GM18909 (cell line): Measurements from ENCODE around the gene KLRC1.
"Not testable (repeated sequence)": the region's sequence is repeated elsewhere in the genome, so short reads cannot be mapped to it uniquely, and the experiment has no call there.

Experiments used
- ATAC-seq: cut with Tn5 transposase; IDR thresholded peaks from one replicate; pipeline ENCODE4 v1.9.1; 2021; ENCODE audit warnings: mild to moderate bottlenecking; ENCODE audit not compliant: unreplicated experiment, poor library complexity

Gene KLRC1

GRCh38 chr12:10453156-10453555, at the start of gene KLRC1:
KLRC1 (minus strand) TSS chr12:10453377; CDS start chr12:10451156, 2,221 bp downstream.
- ATAC-seq: no peak

GRCh38 chr12:10501030-10501429, 47.9 kb upstream of the KLRC1 start:
- ATAC-seq: no peak

- no peak for ATAC-seq
These were observed 44.9 kb upstream of the KLRC1 start for GRCh38 chr12:10498042-10498441.

GRCh38 chr12:10497602-10498001, 44.4 kb upstream of the KLRC1 start:
- ATAC-seq: no peak

- no peak for ATAC-seq
These were observed 38.6 kb upstream of the KLRC1 start for GRCh38 chr12:10491766-10492165.

- ATAC-seq: not testable (repeated sequence)
These were observed 34.2 kb upstream of the KLRC1 start for GRCh38 chr12:10487328-10487727.

- not testable (repeated sequence) for ATAC-seq
These were observed 28.7 kb upstream of the KLRC1 start for GRCh38 chr12:10481901-10482300.

GRCh38 chr12:10472808-10473207, 19.6 kb upstream of the KLRC1 start:
- not testable (repeated sequence) for ATAC-seq

GRCh38 chr12:10469701-10470100, 16.5 kb upstream of the KLRC1 start:
- no peak for ATAC-seq

- ATAC-seq: no peak
These were observed 13.1 kb upstream of the KLRC1 start for GRCh38 chr12:10466311-10466710.

GRCh38 chr12:10457760-10458159, 4.6 kb upstream of the KLRC1 start:
- ATAC-seq: no peak

GRCh38 chr12:10456856-10457255, 3.7 kb upstream of the KLRC1 start:
- no peak for ATAC-seq

- ATAC-seq: no peak
These were observed 2.6 kb upstream of the KLRC1 start for GRCh38 chr12:10455766-10456165.

GRCh38 chr12:10454531-10454930, 1.4 kb upstream of the KLRC1 start:
- ATAC-seq: no peak

GRCh38 chr12:10448236-10448635, 4.9 kb downstream of the KLRC1 start:
- no peak for ATAC-seq

- ATAC-seq: not testable (repeated sequence)
These were observed 7.1 kb downstream of the KLRC1 start for GRCh38 chr12:10446052-10446451.

GRCh38 chr12:10441144-10441543, 12.0 kb downstream of the KLRC1 start:
- not testable (repeated sequence) for ATAC-seq

- not testable (repeated sequence) for ATAC-seq
These were observed 13.4 kb downstream of the KLRC1 start for GRCh38 chr12:10439608-10440274.

GRCh38 chr12:10437601-10438000, 15.6 kb downstream of the KLRC1 start:
- not testable (repeated sequence) for ATAC-seq

GRCh38 chr12:10435816-10436215, 17.4 kb downstream of the KLRC1 start, which contains the start of gene KLRC2:
KLRC2 (minus strand) TSS chr12:10436010; CDS start chr12:10435986, 24 bp downstream.
- not testable (repeated sequence) for ATAC-seq

- not testable (repeated sequence) for ATAC-seq
These were observed 22.6 kb downstream of the KLRC1 start for GRCh38 chr12:10430623-10431022.

GRCh38 chr12:10425938-10426337, 27.2 kb downstream of the KLRC1 start:
- ATAC-seq: not testable (repeated sequence)
